HG03432 (cell line): ENCODE results near the gene RPS26.
"Not testable (repeated sequence)": the region's sequence is repeated elsewhere in the genome, so short reads cannot be mapped to it uniquely, and the experiment has no call there.

ENCODE experiments used
- ATAC-seq: cut with Tn5 transposase; IDR thresholded peaks from one replicate; pipeline ENCODE4 v1.9.1; 2021; ENCODE audit warnings: mild to moderate bottlenecking, moderate library complexity; ENCODE audit not compliant: unreplicated experiment

RPS26 gene

GRCh38 chr12:56020423-56021184 lies 21.1 kb upstream of the RPS26 start, which contains the start of gene IKZF4:
TSS of gene IKZF4 (plus strand) at chr12:56021043. CDS start at chr12:56021494, 451 bp downstream.
- no peak for ATAC-seq

- no peak for ATAC-seq
These were observed 19.7 kb upstream of the RPS26 start for GRCh38 chr12:56021889-56022497.

GRCh38 chr12:56028511-56029165 lies 13.1 kb upstream of the RPS26 start:
- ATAC-seq = no peak

- no peak for ATAC-seq
These were observed 12.6 kb upstream of the RPS26 start for GRCh38 chr12:56029166-56029519.

- ATAC-seq = peak; percentile 48
These were observed 11.9 kb upstream of the RPS26 start for GRCh38 chr12:56029666-56030293.

- ATAC-seq = no peak
These were observed 9.7 kb upstream of the RPS26 start for GRCh38 chr12:56031987-56032386.

GRCh38 chr12:56034586-56035332 lies 7.0 kb upstream of the RPS26 start:
- ATAC-seq = no peak

- ATAC-seq = no peak
These were observed 4.6 kb upstream of the RPS26 start for GRCh38 chr12:56037161-56037560.

- ATAC-seq = no peak
These were observed 3.6 kb upstream of the RPS26 start for GRCh38 chr12:56038022-56038655.

- no peak for ATAC-seq
These were observed 1.6 kb upstream of the RPS26 start for GRCh38 chr12:56040151-56040550.

GRCh38 chr12:56040963-56041551 lies 661 bp upstream of the RPS26 start:
- no peak for ATAC-seq

- ATAC-seq = not testable (repeated sequence)
These were observed 704 bp downstream of the RPS26 start for GRCh38 chr12:56042430-56042813.

- no peak for ATAC-seq
These were observed 1.1 kb downstream of the RPS26 start for GRCh38 chr12:56042843-56043242.

- ATAC-seq = no peak
These were observed 4.5 kb downstream of the RPS26 start for GRCh38 chr12:56046027-56046780.

- ATAC-seq = no peak
These were observed 11.7 kb downstream of the RPS26 start for GRCh38 chr12:56053407-56053893.

GRCh38 chr12:56059964-56060363 lies 18.2 kb downstream of the RPS26 start:
- ATAC-seq = not testable (repeated sequence)

GRCh38 chr12:56061982-56062381 lies 20.3 kb downstream of the RPS26 start:
- ATAC-seq = no peak

- no peak for ATAC-seq
These were observed 21.3 kb downstream of the RPS26 start for GRCh38 chr12:56062996-56063395.

GRCh38 chr12:56071648-56072047 lies 29.9 kb downstream of the RPS26 start:
- ATAC-seq = no peak
